ENCODE results near the gene KCNJ16.

KCNJ16 gene

GRCh38 chr17:70172923-70173322 is 97.9 kb downstream of the KCNJ16 start:
- DNase-seq = no peak

- no peak for DNase-seq
These were observed 98.7 kb downstream of the KCNJ16 start for GRCh38 chr17:70173681-70174080.

GRCh38 chr17:70181376-70181775 is 106.4 kb downstream of the KCNJ16 start:
- no peak for DNase-seq

- DNase-seq = no peak
These were observed 106.8 kb downstream of the KCNJ16 start for GRCh38 chr17:70181866-70182265.

- DNase-seq = no peak
These were observed 108.5 kb downstream of the KCNJ16 start for GRCh38 chr17:70183508-70183907.

GRCh38 chr17:70184207-70184606 is 109.2 kb downstream of the KCNJ16 start:
- no peak for DNase-seq

GRCh38 chr17:70184770-70185169 is 109.7 kb downstream of the KCNJ16 start:
- no peak for DNase-seq
